ENCODE data around the gene RCBTB1. TPM values are rescaled to one million over a fixed set of nuclear protein-coding genes. Genes with fewer than 3 reads are reported as not detected.

Gene RCBTB1
- 10 to 100 TPM; 11.6 to 14.0 (median 11.9) TPM for total RNA-seq

- Mint-ChIP-seq H3K4me1 (ENCODE audit: low read depth) (peaks cover 33% of the 10 kb centered on the region), H3K9me3 (no peaks in the 10 kb centered on the region), H3K36me3 (ENCODE audit: insufficient read depth) (peaks cover 11% of the 10 kb centered on the region), H3K4me3 (peak within 1 kb of the TSS; percentile 89), H3K27me3 (ENCODE audit: low read depth) (no peaks in the 10 kb centered on the region)
- peak; percentile 52 for DNase-seq
- peak; percentile 97 to 98 for ATAC-seq
Measured at GRCh38 chr13:49585220-49586157, at the start of gene RCBTB1. Gene RCBTB1, minus strand, starts transcription at chr13:49585558. Its CDS starts 18,279 bp downstream, at chr13:49567279.

- DNase-seq (no peak), ATAC-seq (no peak)
- H3K36me3 Mint-ChIP-seq (ENCODE audit: insufficient read depth), result no peaks in the 10 kb centered on the region
- H3K4me3 Mint-ChIP-seq, result no peak overlapping the region
- peaks cover 28% of the 10 kb centered on the region for H3K4me1 Mint-ChIP-seq (ENCODE audit: low read depth)
- H3K9me3 Mint-ChIP-seq, result no peaks in the 10 kb centered on the region
- no peaks in the 10 kb centered on the region for H3K27me3 Mint-ChIP-seq (ENCODE audit: low read depth)
Measured at GRCh38 chr13:49633710-49634109, 48.4 kb upstream of the RCBTB1 start.

GRCh38 chr13:49632156-49632555 is 46.8 kb upstream of the RCBTB1 start:
- no peak for ATAC-seq
- no peak overlapping the region for H3K4me3 Mint-ChIP-seq
- no peak for DNase-seq
- H3K4me1 Mint-ChIP-seq (ENCODE audit: low read depth), result peaks cover 37% of the 10 kb centered on the region
- H3K27me3 Mint-ChIP-seq (ENCODE audit: low read depth), result no peaks in the 10 kb centered on the region
- no peaks in the 10 kb centered on the region for H3K9me3 Mint-ChIP-seq
- no peaks in the 10 kb centered on the region for H3K36me3 Mint-ChIP-seq (ENCODE audit: insufficient read depth)

GRCh38 chr13:49630580-49630979 is 45.2 kb upstream of the RCBTB1 start:
- no peak overlapping the region for H3K4me3 Mint-ChIP-seq
- H3K36me3 Mint-ChIP-seq (ENCODE audit: insufficient read depth), result no peaks in the 10 kb centered on the region
- DNase-seq (no peak), ATAC-seq (no peak)
- H3K4me1 Mint-ChIP-seq (ENCODE audit: low read depth), result peaks cover 27% of the 10 kb centered on the region
- H3K9me3 Mint-ChIP-seq, result no peaks in the 10 kb centered on the region
- H3K27me3 Mint-ChIP-seq (ENCODE audit: low read depth), result no peaks in the 10 kb centered on the region

GRCh38 chr13:49629947-49630346 is 44.6 kb upstream of the RCBTB1 start:
- H3K4me1 Mint-ChIP-seq (ENCODE audit: low read depth), result peaks cover 22% of the 10 kb centered on the region
- H3K4me3 Mint-ChIP-seq, result no peak overlapping the region
- ATAC-seq (no peak), DNase-seq (no peak)
- no peaks in the 10 kb centered on the region for H3K27me3 Mint-ChIP-seq (ENCODE audit: low read depth)
- no peaks in the 10 kb centered on the region for H3K36me3 Mint-ChIP-seq (ENCODE audit: insufficient read depth)
- no peaks in the 10 kb centered on the region for H3K9me3 Mint-ChIP-seq

- DNase-seq (no peak), ATAC-seq (no peak)
- H3K9me3 Mint-ChIP-seq, result no peaks in the 10 kb centered on the region
- H3K4me3 Mint-ChIP-seq, result peak overlapping the region; percentile 82
- no peaks in the 10 kb centered on the region for H3K36me3 Mint-ChIP-seq (ENCODE audit: insufficient read depth)
- peaks cover 21% of the 10 kb centered on the region for H3K4me1 Mint-ChIP-seq (ENCODE audit: low read depth)
- no peaks in the 10 kb centered on the region for H3K27me3 Mint-ChIP-seq (ENCODE audit: low read depth)
Measured at GRCh38 chr13:49629196-49629938, 44.0 kb upstream of the RCBTB1 start.

- H3K4me1 Mint-ChIP-seq (ENCODE audit: low read depth), result peaks cover 18% of the 10 kb centered on the region
- H3K9me3 Mint-ChIP-seq, result no peaks in the 10 kb centered on the region
- peak; percentile 39 for DNase-seq
- no peaks in the 10 kb centered on the region for H3K36me3 Mint-ChIP-seq (ENCODE audit: insufficient read depth)
- H3K4me3 Mint-ChIP-seq, result peak within 1 kb of the TSS; percentile 82
- peak; percentile 87 to 93 for ATAC-seq
- no peaks in the 10 kb centered on the region for H3K27me3 Mint-ChIP-seq (ENCODE audit: low read depth)
Measured at GRCh38 chr13:49627831-49628652, 42.7 kb upstream of the RCBTB1 start, which contains the start of gene ARL11. Gene ARL11, plus strand, starts transcription at chr13:49628507. Its CDS starts 1,941 bp downstream, at chr13:49630448.

GRCh38 chr13:49625392-49626079 is 40.2 kb upstream of the RCBTB1 start:
- ATAC-seq (no peak), DNase-seq (no peak)
- Mint-ChIP-seq H3K36me3 (ENCODE audit: insufficient read depth) (no peaks in the 10 kb centered on the region), H3K4me1 (ENCODE audit: low read depth) (peaks cover 17% of the 10 kb centered on the region), H3K27me3 (ENCODE audit: low read depth) (no peaks in the 10 kb centered on the region), H3K9me3 (no peaks in the 10 kb centered on the region), H3K4me3 (no peak overlapping the region)

GRCh38 chr13:49624229-49624628 is 38.9 kb upstream of the RCBTB1 start:
- H3K4me1 Mint-ChIP-seq (ENCODE audit: low read depth), result peaks cover 12% of the 10 kb centered on the region
- no peaks in the 10 kb centered on the region for H3K36me3 Mint-ChIP-seq (ENCODE audit: insufficient read depth)
- no peaks in the 10 kb centered on the region for H3K9me3 Mint-ChIP-seq
- no peak overlapping the region for H3K4me3 Mint-ChIP-seq
- DNase-seq, result no peak
- no peak for ATAC-seq
- peaks cover 4% of the 10 kb centered on the region for H3K27me3 Mint-ChIP-seq (ENCODE audit: low read depth)

GRCh38 chr13:49622174-49622946 is 37.0 kb upstream of the RCBTB1 start:
- Mint-ChIP-seq H3K27me3 (ENCODE audit: low read depth) (peaks cover 4% of the 10 kb centered on the region), H3K9me3 (no peaks in the 10 kb centered on the region), H3K4me1 (ENCODE audit: low read depth) (no peaks in the 10 kb centered on the region), H3K4me3 (no peak overlapping the region), H3K36me3 (ENCODE audit: insufficient read depth) (no peaks in the 10 kb centered on the region)
- DNase-seq (no peak), ATAC-seq (no peak)

GRCh38 chr13:49620170-49620621 is 34.8 kb upstream of the RCBTB1 start:
- Mint-ChIP-seq H3K4me3 (peak overlapping the region; percentile 31), H3K9me3 (no peaks in the 10 kb centered on the region), H3K36me3 (ENCODE audit: insufficient read depth) (no peaks in the 10 kb centered on the region), H3K4me1 (ENCODE audit: low read depth) (no peaks in the 10 kb centered on the region), H3K27me3 (ENCODE audit: low read depth) (peaks cover 4% of the 10 kb centered on the region)
- peak; percentile 27 to 35 for ATAC-seq
- DNase-seq, result no peak

- DNase-seq (no peak), ATAC-seq (no peak)
- Mint-ChIP-seq H3K27me3 (ENCODE audit: low read depth) (peaks cover 4% of the 10 kb centered on the region), H3K36me3 (ENCODE audit: insufficient read depth) (no peaks in the 10 kb centered on the region), H3K4me3 (no peak overlapping the region), H3K9me3 (peaks cover 6% of the 10 kb centered on the region), H3K4me1 (ENCODE audit: low read depth) (no peaks in the 10 kb centered on the region)
Measured at GRCh38 chr13:49616676-49617065, 31.3 kb upstream of the RCBTB1 start.
